Activated naive CD4-positive, alpha-beta T cell treated with anti-CD3 and anti-CD28 coated beads, Interleukin-2, amount 10 ng/mL, durations not matched to agents 7 days and 5 days (primary cell): ENCODE data around the gene UBASH3B.

Experiments used
- CTCF ChIA-PET: fragments of 350-600 bp; sonication (Branson Sonifier 250); formaldehyde crosslinking; loops from one replicate; lab custom pipeline; 2021; ENCODE audit warnings: antibody characterized with exemption; lab: Charles Lee
- DNase-seq: peaks from one replicate; pipeline ENCODE4 v3.0.0-alpha.2; 2020
- H3K27ac Mint-ChIP-seq: one replicate; pipeline ENCODE4 v1.8.0; 2021; ENCODE audit warnings: mild to moderate bottlenecking, moderate library complexity, mixed read lengths
- H3K27me3 Mint-ChIP-seq: one replicate; pipeline ENCODE4 v1.8.0; 2021; ENCODE audit warnings: mild to moderate bottlenecking, mixed read lengths
- H3K36me3 Mint-ChIP-seq: one replicate; pipeline ENCODE4 v1.8.0; 2021; ENCODE audit warnings: mixed read lengths
- H3K4me1 Mint-ChIP-seq: one replicate; pipeline ENCODE4 v1.8.0; 2021; ENCODE audit warnings: mixed read lengths
- H3K4me3 Mint-ChIP-seq: one replicate; pipeline ENCODE4 v1.8.0; 2021; ENCODE audit warnings: mild to moderate bottlenecking, moderate library complexity, mixed read lengths
- H3K9me3 Mint-ChIP-seq: one replicate; pipeline ENCODE4 v1.8.0; 2021; ENCODE audit warnings: mixed read lengths

The UBASH3B gene

DNA sequence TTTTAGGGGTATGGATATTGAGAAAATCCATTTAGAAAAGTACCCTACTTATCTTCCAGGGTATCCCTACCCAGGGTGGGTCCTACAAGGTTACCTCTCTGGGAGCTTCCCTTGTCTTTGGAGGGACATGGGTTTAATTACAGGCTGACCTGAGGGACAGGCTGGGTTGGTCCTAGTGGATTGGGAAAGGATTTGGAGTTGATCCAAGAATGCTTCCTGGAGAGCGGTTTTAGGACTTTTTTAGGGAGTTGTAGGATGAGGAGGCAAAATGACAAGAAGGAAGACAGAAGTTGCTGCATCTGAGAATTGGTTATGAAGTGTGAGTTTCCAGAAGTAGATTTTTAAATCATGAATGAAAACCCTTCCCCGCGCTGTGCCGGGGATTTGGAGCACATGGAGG, 121.0 kb downstream of the UBASH3B start:
- Mint-ChIP-seq H3K27me3 (peaks cover 12% of the 10 kb centered on the region), H3K36me3 (no peaks in the 10 kb centered on the region), H3K9me3 (no peaks in the 10 kb centered on the region), H3K4me1 (peaks cover 3% of the 10 kb centered on the region), H3K27ac (no peak overlapping the region), H3K4me3 (no peak overlapping the region)
- CTCF ChIA-PET: interaction anchor here (0.9 to 7.4 kb wide), 2 partner anchors 20 to 244 kb away, joined by 3 to 74 read pairs; no protein-coding TSS in a partner anchor
- DNase-seq: no peak

DNA sequence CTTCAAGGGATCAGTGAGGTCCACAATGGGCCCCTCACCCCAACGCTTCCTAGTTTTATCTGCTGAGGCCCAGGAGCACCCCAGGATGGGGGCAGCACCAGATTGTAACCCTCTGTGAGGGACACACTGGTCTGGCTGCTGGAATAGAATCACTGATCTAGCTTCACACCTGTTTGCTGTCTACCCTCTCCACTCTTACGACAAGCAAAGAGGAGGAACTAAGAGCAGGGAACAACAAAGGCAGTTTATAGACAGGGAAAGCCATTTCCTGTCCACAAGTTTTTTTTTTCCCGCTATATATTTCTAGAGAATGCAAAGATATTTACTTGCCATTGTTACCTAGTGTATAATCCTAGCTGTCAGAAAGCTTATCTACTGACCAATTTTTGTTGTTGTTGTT, 121.8 kb downstream of the UBASH3B start:
- CTCF ChIA-PET: interaction anchor here (0.9 to 7.4 kb wide), 5 partner anchors 17 to 244 kb away, joined by 3 to 74 read pairs (median 6); no protein-coding TSS in a partner anchor
- H3K27me3 Mint-ChIP-seq: peaks cover 12% of the 10 kb centered on the region
- peaks cover 3% of the 10 kb centered on the region for H3K4me1 Mint-ChIP-seq
- no peaks in the 10 kb centered on the region for H3K36me3 Mint-ChIP-seq
- H3K9me3 Mint-ChIP-seq: no peaks in the 10 kb centered on the region
- no peak for DNase-seq
- H3K4me3 Mint-ChIP-seq: no peak overlapping the region
- H3K27ac Mint-ChIP-seq: no peak overlapping the region

DNA sequence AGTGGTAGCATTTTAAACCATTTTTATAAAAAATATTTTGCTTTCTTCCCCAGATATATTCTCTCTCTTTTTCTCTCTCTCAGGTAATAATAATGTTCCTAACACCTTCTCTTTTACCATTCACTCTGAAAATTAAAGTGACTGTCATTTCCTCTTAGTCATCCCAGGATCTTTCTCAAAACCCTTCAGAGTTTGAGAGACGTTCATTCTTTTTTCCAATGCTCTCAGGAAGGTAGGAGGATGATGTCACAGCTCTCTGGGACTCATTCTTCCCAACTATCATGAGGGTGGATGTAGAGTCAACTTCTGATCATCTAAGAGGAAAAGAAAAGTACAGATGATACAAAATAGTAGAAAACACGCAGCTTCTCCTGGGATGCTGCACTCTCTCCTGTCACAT, 122.6 kb downstream of the UBASH3B start:
- H3K27ac Mint-ChIP-seq: no peak overlapping the region
- H3K4me1 Mint-ChIP-seq: peaks cover 3% of the 10 kb centered on the region
- peaks cover 12% of the 10 kb centered on the region for H3K27me3 Mint-ChIP-seq
- CTCF ChIA-PET: interaction anchor here (1.0 to 7.4 kb wide), 4 partner anchors 13 to 149 kb away, joined by 3 to 74 read pairs (median 8); no protein-coding TSS in a partner anchor
- no peak overlapping the region for H3K4me3 Mint-ChIP-seq
- no peak for DNase-seq
- no peaks in the 10 kb centered on the region for H3K36me3 Mint-ChIP-seq
- no peaks in the 10 kb centered on the region for H3K9me3 Mint-ChIP-seq

DNA sequence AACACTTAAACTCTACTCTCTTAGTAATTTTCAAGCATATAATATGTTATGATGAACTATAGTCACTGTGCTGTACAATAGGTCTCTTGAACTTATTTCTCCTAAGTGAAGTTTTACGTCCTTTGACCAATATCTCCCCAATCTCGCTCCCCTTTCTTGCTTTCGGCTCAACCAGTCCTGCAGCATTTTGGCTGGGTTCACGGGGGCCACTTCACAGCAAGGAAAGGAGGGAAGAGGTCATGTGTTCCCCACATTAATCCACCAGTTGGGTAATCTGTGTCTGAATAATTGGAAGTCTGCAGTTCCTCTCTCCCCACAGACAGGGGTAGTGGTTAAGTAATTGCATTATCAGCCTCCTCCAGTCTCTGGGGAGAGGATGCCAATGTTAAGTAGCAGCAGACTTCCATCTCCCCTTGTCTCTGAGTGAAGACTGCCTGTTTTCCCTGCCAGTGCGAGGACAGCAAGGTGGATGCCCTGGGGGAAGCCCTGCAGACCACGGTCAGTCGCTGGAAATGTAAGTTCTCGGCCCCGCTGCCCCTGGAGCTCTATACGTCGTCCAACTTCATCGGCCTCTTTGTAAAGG, 123.6 kb downstream of the UBASH3B start:
- H3K36me3 Mint-ChIP-seq: peaks cover 3% of the 10 kb centered on the region
- CTCF ChIA-PET: interaction anchor here (1.1 to 7.4 kb wide), 8 partner anchors 9 to 150 kb away, joined by 4 to 74 read pairs (median 9); no protein-coding TSS in a partner anchor
- no peaks in the 10 kb centered on the region for H3K9me3 Mint-ChIP-seq
- H3K4me1 Mint-ChIP-seq: peaks cover 3% of the 10 kb centered on the region
- DNase-seq: no peak
- peaks cover 5% of the 10 kb centered on the region for H3K27me3 Mint-ChIP-seq
- no peak overlapping the region for H3K4me3 Mint-ChIP-seq
- no peak overlapping the region for H3K27ac Mint-ChIP-seq

DNA sequence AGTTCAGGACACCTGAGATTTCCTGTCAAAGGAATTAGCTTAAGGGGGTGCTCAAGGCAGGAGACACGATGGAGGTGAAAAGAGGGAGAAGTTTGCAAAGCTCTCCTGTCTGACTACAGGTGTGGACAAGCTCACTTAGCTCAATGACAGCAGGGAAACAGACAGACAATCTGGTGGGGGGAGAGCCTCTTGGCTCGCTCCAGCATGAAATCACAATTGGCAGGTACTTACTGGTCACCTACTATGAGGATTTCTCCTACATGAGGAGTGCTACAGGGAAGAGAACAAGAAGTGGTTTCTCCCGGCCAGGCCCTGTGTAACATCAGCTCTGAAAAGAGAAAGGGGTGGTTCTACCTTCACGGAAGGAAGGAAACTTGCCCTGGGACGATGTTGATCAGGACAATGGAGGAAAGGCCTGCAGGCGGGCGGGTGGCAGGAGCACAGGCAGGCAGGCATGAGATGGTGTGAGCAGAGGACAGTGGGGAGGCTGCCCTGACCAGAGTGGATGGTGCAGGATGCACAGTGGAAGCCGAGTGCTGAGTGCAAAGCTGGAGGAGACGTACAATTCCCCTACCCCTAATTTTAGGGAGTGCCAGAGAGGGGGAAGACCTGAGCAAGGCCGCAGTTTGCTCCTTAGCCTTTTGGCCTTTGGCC, 124.9 kb downstream of the UBASH3B start:
- Mint-ChIP-seq H3K27ac (no peak overlapping the region), H3K36me3 (peaks cover 3% of the 10 kb centered on the region), H3K4me1 (peaks cover 3% of the 10 kb centered on the region)

DNA sequence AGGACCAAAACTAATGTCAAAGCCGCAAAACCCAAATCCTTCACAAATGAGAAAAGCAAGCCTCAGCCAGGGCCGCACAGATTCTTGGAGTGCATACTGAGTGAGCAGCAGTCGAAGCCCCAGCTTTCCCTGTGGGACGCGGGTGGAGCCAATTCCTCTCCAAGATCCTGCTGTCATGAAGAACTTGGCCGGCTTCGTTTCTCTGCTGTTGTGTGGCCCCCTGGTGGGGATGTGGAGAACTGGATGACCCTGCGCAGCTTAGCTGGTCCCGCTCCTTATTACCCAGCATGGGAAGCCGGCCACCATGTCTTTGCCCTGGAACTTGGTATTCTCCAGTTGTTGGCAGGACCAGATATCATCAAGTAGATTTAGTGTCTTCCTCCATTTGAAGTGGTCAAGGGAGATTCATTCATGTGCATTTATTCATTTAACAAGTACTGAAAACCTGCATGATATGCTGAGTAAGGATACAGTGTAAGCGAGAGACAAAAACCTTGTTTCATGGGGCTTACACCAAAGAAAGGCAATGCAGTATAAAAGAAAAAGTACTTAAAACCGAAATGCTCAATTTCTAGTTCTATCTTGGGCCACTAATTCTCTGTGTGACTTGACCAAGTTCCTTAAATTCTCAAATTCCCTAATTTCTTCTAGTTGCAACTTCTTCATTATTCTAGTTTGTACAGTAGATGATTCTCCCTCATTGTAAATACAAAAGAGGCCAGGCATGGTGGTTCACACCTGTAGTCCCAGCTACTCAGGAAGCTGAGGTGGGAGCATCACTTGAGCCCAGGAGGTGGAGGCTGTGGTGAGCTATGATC, 126.1 kb downstream of the UBASH3B start:
- H3K4me3 Mint-ChIP-seq: no peak overlapping the region
- peak; percentile 80 for DNase-seq
- peaks cover 3% of the 10 kb centered on the region for H3K4me1 Mint-ChIP-seq
- H3K27me3 Mint-ChIP-seq: no peaks in the 10 kb centered on the region
- CTCF ChIA-PET: interaction anchor here (0.6 to 7.4 kb wide), 26 partner anchors 10 to 273 kb away, joined by 3 to 74 read pairs (median 5); partner anchors contain the start of gene UBASH3B
- H3K9me3 Mint-ChIP-seq: no peaks in the 10 kb centered on the region
- H3K27ac Mint-ChIP-seq: no peak overlapping the region
- peaks cover 3% of the 10 kb centered on the region for H3K36me3 Mint-ChIP-seq

More for the DNA sequence above, 124.9 kb downstream of the UBASH3B start:
- DNase-seq: no peak
- Mint-ChIP-seq H3K27me3 (no peaks in the 10 kb centered on the region), H3K9me3 (no peaks in the 10 kb centered on the region), H3K4me3 (no peak overlapping the region)
- CTCF ChIA-PET: interaction anchor here (0.6 to 7.4 kb wide), 21 partner anchors 9 to 204 kb away, joined by 3 to 74 read pairs (median 5); partner anchors contain the start of gene UBASH3B

DNA sequence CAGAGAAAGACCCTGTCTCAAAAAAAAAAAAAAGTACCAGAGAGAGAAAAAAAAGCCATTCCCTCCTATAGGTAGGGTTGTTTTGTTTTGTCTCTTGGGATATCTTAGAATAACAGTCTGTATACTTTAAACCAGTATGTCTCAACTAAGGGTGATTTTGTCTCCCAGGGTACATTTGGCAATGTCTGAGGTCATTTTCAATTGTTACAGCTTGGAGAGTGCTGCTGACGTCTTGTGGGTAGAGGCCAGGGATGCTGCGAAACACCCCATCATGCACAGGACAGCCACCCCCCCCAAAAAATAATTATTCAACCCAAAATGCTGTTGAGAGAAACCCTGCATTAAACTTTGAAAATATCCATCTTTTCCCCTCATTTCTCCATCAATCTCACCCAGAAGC, 126.7 kb downstream of the UBASH3B start:
- CTCF ChIA-PET: interaction anchor here (0.6 to 7.4 kb wide), 15 partner anchors 9 to 272 kb away, joined by 3 to 74 read pairs (median 5); no protein-coding TSS in a partner anchor

DNA sequence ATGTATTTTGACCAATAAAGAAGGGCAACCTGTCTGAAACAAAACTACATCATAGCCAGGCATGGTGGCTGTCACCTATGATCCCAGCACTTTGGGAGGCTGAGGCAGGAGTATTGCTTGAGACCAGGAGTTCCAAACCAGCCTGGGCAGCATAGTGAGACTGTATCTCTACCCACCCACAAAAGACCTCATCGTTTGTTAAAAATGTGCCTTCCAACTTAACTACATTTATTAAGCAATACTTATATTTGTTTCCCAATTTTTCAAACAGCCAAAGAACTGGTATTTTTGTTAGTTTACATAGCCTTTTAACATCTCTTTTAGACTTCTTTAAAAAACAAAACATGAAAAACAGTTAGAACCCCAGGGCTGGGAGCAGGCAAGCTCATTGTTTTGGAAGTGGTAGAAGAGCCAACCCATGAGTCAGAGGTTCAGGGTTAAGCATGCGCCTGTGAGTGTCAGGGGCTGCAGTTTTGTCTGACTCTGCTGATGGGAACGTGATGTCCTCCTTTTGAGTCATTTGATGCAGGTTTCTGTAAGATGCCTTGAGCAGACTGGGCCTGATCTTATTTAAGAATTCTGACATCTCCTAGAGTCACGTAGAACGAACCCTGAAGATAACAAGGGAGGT, 128.9 kb downstream of the UBASH3B start:
- CTCF ChIA-PET: interaction anchor here (0.7 to 3.7 kb wide), 4 partner anchors 18 to 205 kb away, joined by 3 to 19 read pairs (median 4); no protein-coding TSS in a partner anchor
- Mint-ChIP-seq H3K27ac (no peak overlapping the region), H3K4me3 (no peak overlapping the region), H3K27me3 (no peaks in the 10 kb centered on the region), H3K36me3 (peaks cover 3% of the 10 kb centered on the region), H3K4me1 (no peaks in the 10 kb centered on the region), H3K9me3 (no peaks in the 10 kb centered on the region)
- DNase-seq: no peak

More for the DNA sequence above, 126.7 kb downstream of the UBASH3B start:
- H3K4me1 Mint-ChIP-seq: peaks cover 3% of the 10 kb centered on the region
- H3K9me3 Mint-ChIP-seq: no peaks in the 10 kb centered on the region
- H3K27ac Mint-ChIP-seq: no peak overlapping the region
- no peak for DNase-seq
- no peaks in the 10 kb centered on the region for H3K27me3 Mint-ChIP-seq
- H3K36me3 Mint-ChIP-seq: peaks cover 3% of the 10 kb centered on the region
- H3K4me3 Mint-ChIP-seq: no peak overlapping the region

DNA sequence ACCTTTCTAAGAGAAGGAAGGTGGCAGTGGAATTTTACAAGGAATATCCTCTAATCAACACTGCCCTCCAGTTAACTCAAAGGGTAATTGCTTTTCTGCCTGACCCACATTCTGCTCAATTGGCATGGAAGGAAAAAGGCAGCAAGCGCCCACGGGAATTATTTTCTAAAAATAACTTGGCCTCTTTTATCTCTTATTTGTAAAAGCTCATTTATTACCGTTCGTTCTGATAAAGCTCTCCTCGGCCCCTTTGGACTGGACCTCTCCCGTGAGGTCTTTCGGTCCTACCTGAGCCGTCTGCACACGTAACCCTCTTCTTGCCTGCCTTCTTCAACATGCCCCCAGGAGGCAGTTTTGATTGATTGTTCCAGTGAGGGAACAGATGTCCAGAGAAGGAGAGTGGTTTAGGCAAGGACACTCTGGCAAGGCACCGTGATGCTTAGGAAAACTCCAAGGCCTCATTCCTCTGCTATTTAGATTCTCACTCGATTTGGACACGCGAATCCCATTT, 129.6 kb downstream of the UBASH3B start:
- no peaks in the 10 kb centered on the region for H3K9me3 Mint-ChIP-seq
- H3K4me1 Mint-ChIP-seq: no peaks in the 10 kb centered on the region
- H3K36me3 Mint-ChIP-seq: peaks cover 3% of the 10 kb centered on the region
- no peaks in the 10 kb centered on the region for H3K27me3 Mint-ChIP-seq
- H3K27ac Mint-ChIP-seq: no peak overlapping the region
- no peak for DNase-seq
- CTCF ChIA-PET: interaction anchor here (0.7 to 1.1 kb wide), 2 partner anchors 19 to 39 kb away, joined by 3 read pairs; no protein-coding TSS in a partner anchor
- H3K4me3 Mint-ChIP-seq: no peak overlapping the region

DNA sequence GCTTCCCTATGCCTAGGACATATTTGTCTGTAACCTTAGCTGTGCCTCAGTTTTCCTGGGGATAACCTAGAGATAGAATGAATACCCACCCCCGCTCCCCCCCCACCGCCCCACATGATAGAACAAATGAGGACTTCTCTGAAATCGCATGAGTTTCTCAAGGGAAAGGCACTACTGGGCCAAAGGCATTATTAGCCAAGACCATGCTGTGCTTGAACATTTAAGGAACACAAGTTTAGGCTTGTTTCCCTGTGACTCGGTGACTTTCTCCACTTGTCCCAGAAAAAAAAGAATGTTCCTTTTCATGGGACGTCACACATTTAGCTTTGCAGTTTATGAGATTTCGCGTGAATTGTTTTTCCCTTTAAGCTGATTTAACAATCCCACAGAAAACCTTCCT, 131.4 kb downstream of the UBASH3B start:
- Mint-ChIP-seq H3K4me3 (no peak overlapping the region), H3K27ac (no peak overlapping the region), H3K9me3 (no peaks in the 10 kb centered on the region), H3K27me3 (no peaks in the 10 kb centered on the region), H3K36me3 (peaks cover 3% of the 10 kb centered on the region), H3K4me1 (no peaks in the 10 kb centered on the region)
- DNase-seq: no peak
- CTCF ChIA-PET: no interaction called here

DNA sequence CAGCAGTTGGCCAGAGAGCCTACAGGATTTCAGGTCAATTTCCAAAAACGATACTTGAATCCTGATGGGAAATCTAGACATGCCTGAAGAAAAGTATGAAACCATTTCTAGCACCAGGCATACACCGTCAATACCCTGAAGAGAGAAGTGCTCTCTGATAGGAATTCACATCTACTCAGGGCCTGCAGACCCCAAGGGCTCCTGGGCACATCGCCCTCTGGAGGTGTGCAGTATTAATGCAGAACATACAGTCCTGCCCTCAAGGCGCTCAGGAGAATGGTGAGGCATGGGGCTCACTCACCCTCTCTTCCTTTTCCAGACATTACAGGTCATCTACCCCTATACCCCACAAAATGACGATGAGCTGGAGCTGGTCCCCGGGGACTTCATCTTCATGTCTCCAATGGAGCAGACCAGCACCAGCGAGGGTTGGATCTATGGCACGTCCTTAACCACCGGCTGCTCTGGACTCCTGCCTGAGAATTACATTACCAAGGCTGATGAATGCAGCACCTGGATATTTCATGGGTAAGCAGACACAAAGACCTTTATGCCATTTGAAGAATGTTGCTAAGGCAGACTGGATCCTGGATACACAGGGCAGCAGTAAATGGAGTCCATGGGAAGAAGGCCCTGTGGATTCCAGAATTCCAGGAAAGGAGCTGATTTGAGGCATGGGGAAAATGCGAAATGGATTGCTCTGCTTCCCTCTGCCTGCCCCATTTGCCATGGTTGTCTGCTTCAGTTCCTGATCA, 133.4 kb downstream of the UBASH3B start:
- Mint-ChIP-seq H3K27ac (no peak overlapping the region), H3K9me3 (no peaks in the 10 kb centered on the region), H3K4me3 (no peak overlapping the region), H3K27me3 (no peaks in the 10 kb centered on the region), H3K4me1 (no peaks in the 10 kb centered on the region), H3K36me3 (no peaks in the 10 kb centered on the region)
- CTCF ChIA-PET: interaction anchor here (1.0 to 3.8 kb wide), 5 partner anchors 30 to 160 kb away, joined by 3 to 16 read pairs (median 7); no protein-coding TSS in a partner anchor
- DNase-seq: no peak

DNA sequence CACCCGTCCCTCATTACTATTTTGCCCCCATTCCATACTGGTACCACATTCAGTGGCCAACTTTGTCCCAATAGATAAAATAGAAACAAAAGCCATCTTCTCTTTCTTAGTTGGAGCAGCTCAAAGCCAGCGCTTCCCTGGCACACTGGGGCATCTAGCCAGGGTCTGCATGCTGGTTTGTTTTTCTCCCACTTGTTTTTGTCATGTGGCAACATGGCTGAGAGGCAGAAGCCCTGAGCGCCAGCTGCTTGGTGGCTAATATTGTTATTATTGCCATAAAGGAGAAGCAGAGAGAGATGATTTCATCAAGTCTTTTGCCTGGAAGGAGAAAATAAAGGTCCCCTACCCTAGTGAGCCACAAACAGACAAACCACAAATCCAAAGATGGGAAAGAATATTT, 134.4 kb downstream of the UBASH3B start:
- no peak overlapping the region for H3K27ac Mint-ChIP-seq
- H3K27me3 Mint-ChIP-seq: no peaks in the 10 kb centered on the region
- no peak overlapping the region for H3K4me3 Mint-ChIP-seq
- no peaks in the 10 kb centered on the region for H3K36me3 Mint-ChIP-seq
- CTCF ChIA-PET: interaction anchor here (2.3 to 3.8 kb wide), 3 partner anchors 63 to 161 kb away, joined by 7 to 16 read pairs (median 11); no protein-coding TSS in a partner anchor
- H3K4me1 Mint-ChIP-seq: no peaks in the 10 kb centered on the region
- no peaks in the 10 kb centered on the region for H3K9me3 Mint-ChIP-seq
- DNase-seq: no peak
